NB4 (cell line): ENCODE data around the gene TEX44.

Source experiments
- POLR2A ChIP-seq: IDR thresholded peaks from 2 replicates; pipeline ENCODE4 v1.6.1; 2011; ENCODE audit warnings: mild to moderate bottlenecking; ENCODE audit not compliant: insufficient read length; ENCODE audit errors: extremely low read depth
- TF ChIP-seq, protein P1 (sequence below): IDR thresholded peaks from one replicate; pipeline ENCODE4 v1.5.1; 2012; ENCODE audit warnings: low read depth, low read length

DNA sequence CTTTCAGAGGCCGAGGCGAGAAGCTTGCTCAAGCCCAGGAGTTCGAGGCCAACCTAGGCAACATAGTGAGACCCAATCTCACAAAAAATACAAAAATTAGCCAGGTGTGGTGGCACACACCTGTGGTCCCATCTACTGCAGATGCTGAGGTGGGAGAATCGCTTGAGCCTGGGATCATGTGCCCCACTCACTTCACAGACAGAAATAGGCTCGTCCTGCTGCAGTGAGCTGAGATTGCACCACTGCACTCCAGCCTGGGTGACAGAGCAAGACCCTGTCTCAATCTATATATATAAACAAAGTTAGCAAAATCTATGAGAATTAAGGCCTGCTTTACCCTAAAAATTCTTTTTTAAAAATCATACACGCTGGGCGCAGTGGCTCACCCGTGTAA is 50.8 kb downstream of the TEX44 start:
- TF ChIP-seq, protein P1, sequence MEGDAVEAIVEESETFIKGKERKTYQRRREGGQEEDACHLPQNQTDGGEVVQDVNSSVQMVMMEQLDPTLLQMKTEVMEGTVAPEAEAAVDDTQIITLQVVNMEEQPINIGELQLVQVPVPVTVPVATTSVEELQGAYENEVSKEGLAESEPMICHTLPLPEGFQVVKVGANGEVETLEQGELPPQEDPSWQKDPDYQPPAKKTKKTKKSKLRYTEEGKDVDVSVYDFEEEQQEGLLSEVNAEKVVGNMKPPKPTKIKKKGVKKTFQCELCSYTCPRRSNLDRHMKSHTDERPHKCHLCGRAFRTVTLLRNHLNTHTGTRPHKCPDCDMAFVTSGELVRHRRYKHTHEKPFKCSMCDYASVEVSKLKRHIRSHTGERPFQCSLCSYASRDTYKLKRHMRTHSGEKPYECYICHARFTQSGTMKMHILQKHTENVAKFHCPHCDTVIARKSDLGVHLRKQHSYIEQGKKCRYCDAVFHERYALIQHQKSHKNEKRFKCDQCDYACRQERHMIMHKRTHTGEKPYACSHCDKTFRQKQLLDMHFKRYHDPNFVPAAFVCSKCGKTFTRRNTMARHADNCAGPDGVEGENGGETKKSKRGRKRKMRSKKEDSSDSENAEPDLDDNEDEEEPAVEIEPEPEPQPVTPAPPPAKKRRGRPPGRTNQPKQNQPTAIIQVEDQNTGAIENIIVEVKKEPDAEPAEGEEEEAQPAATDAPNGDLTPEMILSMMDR: no peak
- no peak for TF ChIP-seq POLR2A
